H1 (cell line): ENCODE data around the gene SH3PXD2B. TPM values are rescaled to one million over a fixed set of nuclear protein-coding genes. Genes with fewer than 3 reads are reported as not detected.

Experiments used
- CBX5 ChIP-seq: fragments of 300-800, 300-1000 bp; sonication (generic); IDR thresholded peaks from 2 replicates; pipeline ENCODE4 v1.7.1; 2016; ENCODE audit warnings: antibody characterized with exemption, low read length, low read depth
- CREB1 ChIP-seq: IDR thresholded peaks from 2 replicates; pipeline ENCODE4 v1.6.1; 2012; ENCODE audit warnings: inconsistent platforms
- CTCF ChIP-seq, 3 experiments: IDR thresholded peaks; 1 replicate in 2 of 3; 2 replicates in 1 of 3; pipeline versions ENCODE4 v1.5.1 to v1.6.1; 2011; ENCODE audit warnings: low read length in 3 of 3, mild to moderate bottlenecking in 3 of 3, inconsistent platforms in 2 of 3, low read depth in 1 of 3, moderate library complexity in 1 of 3; ENCODE audit not compliant: insufficient read depth in 1 of 3; ENCODE audit errors: control extremely low read depth in 1 of 3
- EGR1 ChIP-seq: IDR thresholded peaks from 2 replicates; pipeline ENCODE4 v1.6.1; 2011; ENCODE audit warnings: low read depth, low read length, borderline replicate concordance
- KDM1A ChIP-seq: fragments of 200-600, 300-600 bp; sonication (generic); IDR thresholded peaks from 2 replicates; pipeline ENCODE4 v1.7.1; 2016; ENCODE audit warnings: mild to moderate bottlenecking, low read length, borderline replicate concordance
- RAD21 ChIP-seq, 2 experiments: IDR thresholded peaks in 1 of 2; conservative IDR thresholded peaks in 1 of 2; 2 replicates each; pipeline ENCODE4 v1.6.1; 2011; ENCODE audit warnings: low read depth in 2 of 2, low read length in 2 of 2, improper control_type of control experiment in 1 of 2, inconsistent platforms in 1 of 2, mild to moderate bottlenecking in 1 of 2, moderate library complexity in 1 of 2
- RBBP5 ChIP-seq: IDR thresholded peaks from 2 replicates; pipeline ENCODE4 v1.7.1; 2012; ENCODE audit warnings: low read depth, mild to moderate bottlenecking, inconsistent platforms, low read length, moderate library complexity, borderline replicate concordance
- SUZ12 ChIP-seq: fragments of 200-600 bp; sonication (generic); IDR thresholded peaks from 2 replicates; pipeline ENCODE4 v1.6.1; 2012; ENCODE audit warnings: mild to moderate bottlenecking, inconsistent platforms, low read length, moderate library complexity, mixed read lengths
- polyA plus RNA-seq, 7 experiments: library from polyadenylated mRNA; depleted of rRNA in 3 of 7; stranded (reverse) in 5 of 7; unstranded in 2 of 7; fragments of >200 nt in 5 of 7; fragments of 200-250 nt in 2 of 7; gene quantifications; 1 replicate in 5 of 7; 2 replicates in 1 of 7; 4 replicates in 1 of 7; pipeline versions ENCODE4 v1.2.1 to v1.2.3, GENCODE V29; 2011 to 2013; ENCODE audit warnings: missing spikeins in 2 of 7, mixed read lengths in 2 of 7
- total RNA-seq: library from RNA; stranded (reverse); fragmentation: NEBNext Ultra II Directional; extraction: Animal tissue kit (Norgen Biotek cat#: 25700); gene quantifications from 2 replicates; pipeline ENCODE4 v1.2.1, GENCODE V29; 2021

The SH3PXD2B gene
- total and polyA plus RNA-seq, 2 of the 8 experiments (the other 6 are each of a cell fraction or from before 2014, with no cell fraction given), result 32.9 to 72.9 TPM

DNA sequence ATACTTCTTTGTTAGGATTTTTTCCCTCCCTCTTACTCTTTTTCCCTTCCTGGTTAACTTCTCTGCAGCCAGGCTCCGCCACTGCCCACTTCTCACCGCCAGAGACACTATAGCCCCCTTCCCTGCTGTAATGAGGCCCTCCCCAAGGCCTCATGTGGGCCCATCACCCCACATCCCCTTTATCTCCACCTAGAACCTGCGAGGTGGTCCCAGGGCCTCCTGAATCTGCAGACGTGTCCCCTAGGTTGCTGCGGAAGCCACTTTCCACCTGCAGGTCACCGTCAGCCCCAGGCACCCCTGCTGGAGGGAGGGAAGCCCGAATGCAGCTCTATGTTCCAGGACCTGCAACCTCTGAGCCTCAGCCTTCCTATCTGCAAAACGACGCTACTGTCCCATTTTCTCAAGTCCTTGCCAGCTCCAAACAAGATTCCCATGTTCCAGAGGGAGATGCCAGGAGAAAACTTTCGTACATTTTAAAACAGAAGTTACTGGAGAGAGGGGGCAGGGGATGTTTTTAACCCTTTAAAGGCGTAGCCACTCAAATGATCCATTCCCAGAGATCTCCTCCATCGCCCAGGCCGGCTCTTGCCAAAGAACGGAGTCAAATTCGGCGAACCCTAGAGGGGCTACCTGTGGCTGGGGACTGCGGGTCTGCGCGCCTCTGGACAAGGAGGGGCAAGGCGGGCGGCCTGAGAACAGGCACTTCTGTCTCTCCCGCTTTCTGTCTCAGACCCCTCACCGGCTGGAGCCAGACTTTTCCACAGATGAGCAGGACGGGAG, 929 bp downstream of the SH3PXD2B start (continued):
- TF ChIP-seq SUZ12 (no peak), EGR1 (no peak), RBBP5 (no peak), CREB1 (peak; percentile 11; the same call in 1 of the 2 replicates), CTCF (IDR thresholded peaks at IDR 0.05; ENCODE audit: control extremely low read depth in 1 of 3, insufficient read depth in 1 of 3, low read depth in 1 of 3, low read length in 3 of 3) (peak in 2 of 3 experiments; percentile 52 to 71; a peak in 2 of 4 replicates), RAD21 (IDR thresholded peaks at IDR 0.05 in 1 of 2, conservative IDR thresholded peaks at IDR 0.05 in 1 of 2; ENCODE audit: low read depth in 2 of 2, low read length in 2 of 2) (peak in 1 of 2 experiments; percentile 16; a peak in 1 of 4 replicates), CBX5 (no peak), KDM1A (peak; percentile 56; the same call in 1 of the 2 replicates)
